ENCODE results near the gene XRRA1.
"Not testable (repeated sequence)": the region's sequence is repeated elsewhere in the genome, so short reads cannot be mapped to it uniquely, and the experiment has no call there.

XRRA1 gene

DNA sequence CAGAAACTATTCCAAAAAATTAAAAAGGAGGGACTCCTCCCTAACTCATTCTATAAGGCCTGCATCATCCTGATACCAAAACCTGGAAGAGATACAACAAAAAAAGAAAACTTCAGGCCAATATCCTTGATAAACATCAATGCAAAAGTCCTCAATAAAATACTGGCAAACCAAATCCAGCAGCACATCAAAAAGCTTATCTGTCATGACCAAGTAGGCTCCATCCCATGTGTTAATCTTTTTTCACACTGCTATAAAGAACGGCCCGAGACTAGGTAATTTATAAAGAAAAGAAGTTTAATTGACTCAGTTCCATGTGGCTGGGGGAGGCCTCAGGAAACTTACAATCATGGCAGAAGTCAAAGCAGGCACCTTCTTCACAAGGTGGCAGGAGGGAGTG lies 123.3 kb downstream of the XRRA1 start:
- H3K4me1 ChIP-seq (ENCODE audit: control insufficient read depth, low read depth, low read length); H3K9ac ChIP-seq (ENCODE audit: low read length); H3K27ac ChIP-seq (ENCODE audit: low read length); H3K27me3 ChIP-seq (ENCODE audit: control insufficient read depth, insufficient read depth, low read length); H3K36me3 ChIP-seq (ENCODE audit: control insufficient read depth, low read depth, low read length); H3K4me3 ChIP-seq (ENCODE audit: low read length): not testable (repeated sequence)
- peaks cover 20% of the 10 kb centered on the region for H3K9me3 ChIP-seq (ENCODE audit: control insufficient read depth, low read depth, low read length)

DNA sequence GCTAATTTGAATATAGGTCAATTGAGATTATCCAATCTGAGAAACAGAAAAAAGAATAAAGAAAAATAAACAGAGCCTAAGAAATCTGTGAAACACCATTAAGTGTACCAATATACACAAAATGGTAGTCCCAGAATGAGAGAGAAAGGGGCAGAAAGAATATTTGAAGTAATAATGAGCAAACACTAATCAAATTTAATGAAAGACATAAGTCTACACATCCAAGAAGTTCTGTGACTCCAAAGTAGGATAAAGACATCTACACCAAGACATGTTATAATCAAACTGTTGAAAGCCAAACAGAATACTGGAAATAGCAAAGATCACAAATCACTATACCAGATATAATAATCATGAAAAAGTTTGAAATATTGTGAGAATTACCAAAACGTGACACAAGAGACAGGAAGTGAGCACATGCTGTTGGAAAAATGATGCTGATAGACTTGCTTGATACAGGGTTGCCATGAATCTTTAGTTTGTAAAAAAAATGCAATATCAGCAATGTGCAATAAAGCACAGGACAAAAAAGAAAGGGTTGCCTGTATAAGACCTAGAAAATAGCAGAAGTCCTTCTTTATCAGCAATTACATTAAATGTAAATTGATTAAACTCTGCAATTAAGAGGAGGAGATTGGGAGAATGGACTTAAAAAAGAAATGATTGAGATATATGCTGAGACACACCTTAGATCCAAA lies 124.5 kb downstream of the XRRA1 start:
- Histone ChIP-seq H3K4me1 (ENCODE audit: control insufficient read depth, low read depth, low read length) (no peaks in the 10 kb centered on the region), H3K9me3 (ENCODE audit: control insufficient read depth, low read depth, low read length) (peaks cover 20% of the 10 kb centered on the region), H3K9ac (ENCODE audit: low read length) (no peak overlapping the region), H3K36me3 (ENCODE audit: control insufficient read depth, low read depth, low read length) (no peaks in the 10 kb centered on the region), H3K27ac (ENCODE audit: low read length) (no peak overlapping the region), H3K27me3 (ENCODE audit: control insufficient read depth, insufficient read depth, low read length) (no peaks in the 10 kb centered on the region), H3K4me3 (ENCODE audit: low read length) (no peak overlapping the region)

DNA sequence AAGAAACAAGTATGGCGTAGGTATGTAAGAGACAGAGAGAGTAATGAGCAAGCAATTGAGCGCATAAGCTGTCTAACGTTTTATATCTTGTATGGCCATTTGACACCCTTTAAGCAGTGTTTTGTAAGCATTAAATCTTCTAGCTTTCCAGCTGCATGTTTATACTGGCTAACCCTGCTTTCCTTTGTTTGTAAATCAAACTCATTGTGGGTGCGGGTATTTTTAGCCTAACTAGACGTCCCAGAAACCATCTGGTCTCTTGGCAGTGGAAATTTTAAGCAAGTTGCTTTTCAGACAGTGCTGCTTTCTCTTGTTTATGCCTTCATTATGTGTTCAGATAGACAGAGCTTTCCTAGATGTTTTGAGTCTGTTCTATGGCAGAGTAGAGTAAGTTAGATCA lies 126.7 kb downstream of the XRRA1 start:
- Histone ChIP-seq H3K27me3 (ENCODE audit: control insufficient read depth, insufficient read depth, low read length) (no peaks in the 10 kb centered on the region), H3K36me3 (ENCODE audit: control insufficient read depth, low read depth, low read length) (peaks cover 3% of the 10 kb centered on the region), H3K4me3 (ENCODE audit: low read length) (no peak overlapping the region), H3K4me1 (ENCODE audit: control insufficient read depth, low read depth, low read length) (no peaks in the 10 kb centered on the region), H3K27ac (ENCODE audit: low read length) (no peak overlapping the region), H3K9ac (ENCODE audit: low read length) (no peak overlapping the region), H3K9me3 (ENCODE audit: control insufficient read depth, low read depth, low read length) (peaks cover 20% of the 10 kb centered on the region)

DNA sequence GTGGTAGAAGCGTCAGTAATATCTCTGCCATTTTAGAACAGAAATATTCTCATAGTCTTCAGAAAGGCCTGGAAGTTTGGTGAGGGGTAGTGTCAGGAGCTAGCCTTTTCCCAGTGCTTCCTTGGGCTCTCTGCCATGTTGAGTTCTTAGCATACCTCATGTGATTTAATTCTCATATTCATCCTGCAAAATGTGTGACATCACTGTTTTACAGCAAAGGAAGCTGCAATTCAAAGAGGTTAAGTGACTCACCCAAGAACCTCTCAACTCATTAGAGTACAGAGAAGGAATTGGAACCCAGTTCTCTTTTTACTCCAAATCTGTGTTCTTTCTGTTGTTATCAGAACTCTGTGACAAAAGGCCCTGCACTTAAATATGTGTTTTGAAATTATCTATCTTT lies 128.1 kb downstream of the XRRA1 start:
- Histone ChIP-seq H3K9me3 (ENCODE audit: control insufficient read depth, low read depth, low read length) (peaks cover 8% of the 10 kb centered on the region), H3K4me3 (ENCODE audit: low read length) (no peak overlapping the region), H3K27me3 (ENCODE audit: control insufficient read depth, insufficient read depth, low read length) (no peaks in the 10 kb centered on the region), H3K4me1 (ENCODE audit: control insufficient read depth, low read depth, low read length) (no peaks in the 10 kb centered on the region), H3K36me3 (ENCODE audit: control insufficient read depth, low read depth, low read length) (peaks cover 3% of the 10 kb centered on the region), H3K9ac (ENCODE audit: low read length) (no peak overlapping the region), H3K27ac (ENCODE audit: low read length) (no peak overlapping the region)

DNA sequence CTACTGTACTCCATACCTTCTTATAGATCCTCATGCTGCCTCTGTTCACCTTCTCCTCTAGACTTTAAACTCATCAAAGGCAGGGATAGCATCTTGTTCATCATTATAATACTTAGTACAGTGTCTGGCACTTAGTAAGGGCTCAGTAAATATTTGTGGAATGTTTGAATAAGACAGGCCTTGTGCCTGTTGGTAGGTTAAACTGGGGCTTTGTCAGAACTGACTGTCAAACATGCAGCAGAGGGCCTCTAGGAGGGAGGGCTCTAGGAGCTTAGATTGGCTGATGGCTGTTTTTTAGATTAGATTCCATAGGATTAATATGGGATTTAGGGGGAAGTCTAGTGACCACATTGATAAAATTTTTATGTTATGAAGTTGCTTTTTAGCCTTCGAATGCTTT lies 129.5 kb downstream of the XRRA1 start:
- Histone ChIP-seq H3K36me3 (ENCODE audit: control insufficient read depth, low read depth, low read length) (peaks cover 3% of the 10 kb centered on the region), H3K27me3 (ENCODE audit: control insufficient read depth, insufficient read depth, low read length) (no peaks in the 10 kb centered on the region), H3K27ac (ENCODE audit: low read length) (no peak overlapping the region), H3K9me3 (ENCODE audit: control insufficient read depth, low read depth, low read length) (peaks cover 8% of the 10 kb centered on the region), H3K4me1 (ENCODE audit: control insufficient read depth, low read depth, low read length) (no peaks in the 10 kb centered on the region), H3K9ac (ENCODE audit: low read length) (no peak overlapping the region), H3K4me3 (ENCODE audit: low read length) (no peak overlapping the region)

DNA sequence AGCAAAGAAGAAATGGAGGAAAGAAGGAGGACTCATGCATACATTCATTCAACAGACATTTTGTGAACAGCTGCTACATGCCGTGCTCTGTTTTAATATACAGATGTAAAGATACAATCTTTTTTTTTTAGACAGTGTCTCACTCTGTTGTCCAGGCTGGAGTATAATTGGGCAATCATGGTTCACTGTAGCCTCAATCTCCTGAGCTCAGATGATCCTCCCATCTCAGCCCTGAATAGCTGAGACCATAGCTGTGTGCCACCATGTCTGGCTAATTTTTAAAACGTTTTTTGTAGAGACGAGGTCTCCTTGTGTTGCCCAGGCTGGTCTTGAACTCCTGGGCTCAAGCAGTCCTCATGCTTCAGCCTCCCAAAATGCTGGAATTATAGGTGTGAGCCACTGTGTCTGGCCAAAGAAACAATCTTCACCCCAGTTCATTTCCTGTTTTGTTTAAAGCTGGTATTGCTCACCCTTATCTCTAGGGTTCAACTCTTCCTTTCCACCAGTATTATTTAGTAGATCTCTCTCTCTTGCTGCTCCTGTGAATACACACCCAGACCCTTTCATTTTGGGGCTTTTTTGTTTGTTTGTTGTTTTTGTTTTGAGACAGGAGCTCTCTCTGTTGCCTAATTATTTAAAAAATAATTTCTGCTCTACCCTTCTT lies 130.5 kb downstream of the XRRA1 start:
- Histone ChIP-seq H3K27ac (ENCODE audit: low read length) (no peak overlapping the region), H3K36me3 (ENCODE audit: control insufficient read depth, low read depth, low read length) (peaks cover 3% of the 10 kb centered on the region), H3K27me3 (ENCODE audit: control insufficient read depth, insufficient read depth, low read length) (no peaks in the 10 kb centered on the region), H3K4me1 (ENCODE audit: control insufficient read depth, low read depth, low read length) (no peaks in the 10 kb centered on the region), H3K9ac (ENCODE audit: low read length) (no peak overlapping the region), H3K4me3 (ENCODE audit: low read length) (no peak overlapping the region), H3K9me3 (ENCODE audit: control insufficient read depth, low read depth, low read length) (peaks cover 3% of the 10 kb centered on the region)

DNA sequence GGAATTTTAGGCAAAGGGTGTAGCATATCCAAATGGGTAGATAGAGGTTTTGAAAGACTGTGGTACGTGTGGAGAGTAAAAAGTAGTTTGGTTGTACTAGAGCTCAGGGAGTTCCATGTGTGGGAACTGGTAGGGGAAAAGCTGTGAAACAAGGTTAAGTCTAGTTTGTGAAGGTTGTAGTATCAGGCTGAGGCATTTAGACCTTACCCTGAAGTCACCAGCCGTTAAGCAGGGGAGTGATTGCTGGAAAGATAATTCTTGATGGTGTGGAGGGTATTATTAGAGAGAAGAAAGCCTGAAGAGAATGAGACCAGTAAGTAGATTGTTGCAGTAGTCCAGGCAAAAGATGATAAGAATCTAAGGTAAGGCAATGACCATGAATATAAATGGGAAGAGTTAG lies 132.2 kb downstream of the XRRA1 start:
- Histone ChIP-seq H3K27me3 (ENCODE audit: control insufficient read depth, insufficient read depth, low read length) (no peaks in the 10 kb centered on the region), H3K4me1 (ENCODE audit: control insufficient read depth, low read depth, low read length) (no peaks in the 10 kb centered on the region), H3K27ac (ENCODE audit: low read length) (no peak overlapping the region), H3K36me3 (ENCODE audit: control insufficient read depth, low read depth, low read length) (peaks cover 8% of the 10 kb centered on the region), H3K9me3 (ENCODE audit: control insufficient read depth, low read depth, low read length) (no peaks in the 10 kb centered on the region), H3K9ac (ENCODE audit: low read length) (no peak overlapping the region), H3K4me3 (ENCODE audit: low read length) (no peak overlapping the region)

DNA sequence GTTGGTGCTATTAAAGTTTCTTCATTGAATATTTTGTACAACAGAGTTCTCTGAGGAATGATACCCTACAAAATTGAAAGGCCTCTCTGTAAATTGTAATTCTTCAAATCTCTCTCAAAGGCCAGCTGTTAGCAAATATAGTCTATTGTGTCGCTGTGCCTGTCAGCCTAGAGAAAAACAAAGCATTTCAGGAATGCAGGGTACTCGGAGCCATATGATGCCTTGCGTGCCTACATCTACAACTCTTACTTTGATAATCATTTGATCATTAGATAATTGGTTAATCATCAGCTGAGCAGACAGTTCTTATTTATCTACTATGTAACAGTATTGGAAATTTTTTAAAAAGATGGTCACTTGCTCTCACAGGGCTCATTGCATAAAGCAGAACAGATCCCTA lies 132.9 kb downstream of the XRRA1 start:
- no peak overlapping the region for H3K27ac ChIP-seq (ENCODE audit: low read length)
- no peak overlapping the region for H3K4me3 ChIP-seq (ENCODE audit: low read length)
- no peaks in the 10 kb centered on the region for H3K27me3 ChIP-seq (ENCODE audit: control insufficient read depth, insufficient read depth, low read length)
- no peaks in the 10 kb centered on the region for H3K4me1 ChIP-seq (ENCODE audit: control insufficient read depth, low read depth, low read length)
- H3K9ac ChIP-seq (ENCODE audit: low read length): no peak overlapping the region
- H3K36me3 ChIP-seq (ENCODE audit: control insufficient read depth, low read depth, low read length): peaks cover 8% of the 10 kb centered on the region
- H3K9me3 ChIP-seq (ENCODE audit: control insufficient read depth, low read depth, low read length): no peaks in the 10 kb centered on the region

DNA sequence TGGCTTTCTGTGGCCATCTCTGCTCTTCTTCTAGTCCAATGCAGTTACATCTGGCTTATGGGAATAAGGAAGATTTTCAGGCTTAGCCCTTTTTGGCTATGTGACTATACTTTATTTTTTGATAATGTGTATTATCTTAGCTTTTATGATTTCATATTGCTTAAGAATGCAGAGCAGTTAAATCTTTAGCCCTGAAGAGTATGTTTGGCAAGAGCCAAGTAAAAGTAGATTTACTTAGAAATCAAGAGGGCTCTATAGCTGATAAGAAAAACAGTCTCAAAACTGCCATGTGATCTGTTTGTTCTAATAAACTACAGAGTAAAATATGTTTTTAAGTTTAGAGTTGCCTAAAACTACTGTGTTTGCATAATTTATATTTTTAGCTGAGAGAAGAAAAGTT lies 139.1 kb downstream of the XRRA1 start:
- peaks cover 10% of the 10 kb centered on the region for H3K36me3 ChIP-seq (ENCODE audit: control insufficient read depth, low read depth, low read length)
- no peak overlapping the region for H3K4me3 ChIP-seq (ENCODE audit: low read length)
- no peak overlapping the region for H3K9ac ChIP-seq (ENCODE audit: low read length)
- H3K27ac ChIP-seq (ENCODE audit: low read length): no peak overlapping the region
- H3K4me1 ChIP-seq (ENCODE audit: control insufficient read depth, low read depth, low read length): no peaks in the 10 kb centered on the region
- no peaks in the 10 kb centered on the region for H3K27me3 ChIP-seq (ENCODE audit: control insufficient read depth, insufficient read depth, low read length)
- no peaks in the 10 kb centered on the region for H3K9me3 ChIP-seq (ENCODE audit: control insufficient read depth, low read depth, low read length)

DNA sequence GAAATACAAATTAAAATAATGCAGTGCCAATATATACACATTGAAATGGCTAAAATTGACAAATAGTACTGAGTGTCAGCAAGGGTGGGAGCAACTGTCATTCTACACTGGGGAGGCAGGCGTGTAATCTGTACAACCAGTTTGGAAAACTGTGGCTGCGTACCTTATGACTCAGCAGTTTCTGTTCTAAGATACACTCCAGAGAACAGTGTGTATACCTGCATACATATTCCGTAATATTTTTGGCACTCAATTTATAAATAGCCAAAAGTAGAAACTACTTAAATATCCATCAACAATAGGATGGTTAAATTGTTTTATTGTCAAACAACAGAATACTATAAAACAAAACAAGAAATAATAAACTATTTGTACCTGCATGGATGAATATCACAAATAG lies 142.6 kb downstream of the XRRA1 start:
- H3K4me3 ChIP-seq (ENCODE audit: low read length): no peak overlapping the region
- H3K9me3 ChIP-seq (ENCODE audit: control insufficient read depth, low read depth, low read length): no peaks in the 10 kb centered on the region
- no peak overlapping the region for H3K27ac ChIP-seq (ENCODE audit: low read length)
- peaks cover 5% of the 10 kb centered on the region for H3K36me3 ChIP-seq (ENCODE audit: control insufficient read depth, low read depth, low read length)
- no peaks in the 10 kb centered on the region for H3K4me1 ChIP-seq (ENCODE audit: control insufficient read depth, low read depth, low read length)
- no peak overlapping the region for H3K9ac ChIP-seq (ENCODE audit: low read length)
- H3K27me3 ChIP-seq (ENCODE audit: control insufficient read depth, insufficient read depth, low read length): no peaks in the 10 kb centered on the region

DNA sequence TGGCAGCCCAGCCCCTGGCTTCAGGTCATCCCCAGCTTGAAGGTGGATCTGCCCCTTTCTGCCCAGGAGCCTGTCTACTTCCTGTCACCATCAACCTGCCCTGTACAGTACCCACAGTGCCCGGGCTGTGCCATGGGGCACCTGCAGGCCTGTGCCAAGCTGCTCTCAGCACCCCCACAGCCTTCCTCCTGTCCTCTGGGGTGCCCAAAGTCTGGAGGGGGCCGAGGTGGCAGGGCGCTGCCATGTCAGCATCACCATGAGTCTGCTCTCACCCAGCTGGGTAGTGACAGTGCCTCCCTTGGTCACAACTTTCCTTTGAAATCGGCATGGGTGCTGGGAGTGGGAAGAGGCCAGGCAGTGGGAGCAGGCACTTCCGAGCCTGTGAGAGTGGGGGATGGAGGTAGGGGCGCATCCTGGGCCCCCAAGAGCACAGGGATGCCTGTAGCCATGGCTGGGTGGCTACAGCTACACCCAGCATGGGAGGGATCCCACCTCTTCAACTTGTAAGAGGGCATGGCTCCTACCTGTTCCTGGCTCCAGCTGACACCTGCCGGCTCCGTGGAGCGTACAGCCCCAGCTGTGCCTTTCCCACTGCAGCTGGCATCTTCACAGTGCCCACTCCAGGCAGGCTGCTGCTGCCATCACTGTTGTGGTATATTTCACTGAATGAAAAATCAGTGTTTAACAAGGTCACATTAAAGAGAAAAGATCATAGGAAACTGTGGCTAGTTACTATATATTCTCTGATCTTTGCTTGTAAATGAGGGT lies 157.4 kb downstream of the XRRA1 start:
- no peaks in the 10 kb centered on the region for H3K9me3 ChIP-seq (ENCODE audit: control insufficient read depth, low read depth, low read length)
- no peak overlapping the region for H3K27ac ChIP-seq (ENCODE audit: low read length)
- no peak overlapping the region for H3K4me3 ChIP-seq (ENCODE audit: low read length)
- H3K4me1 ChIP-seq (ENCODE audit: control insufficient read depth, low read depth, low read length): no peaks in the 10 kb centered on the region
- no peak overlapping the region for H3K9ac ChIP-seq (ENCODE audit: low read length)
- H3K27me3 ChIP-seq (ENCODE audit: control insufficient read depth, insufficient read depth, low read length): no peaks in the 10 kb centered on the region
- H3K36me3 ChIP-seq (ENCODE audit: control insufficient read depth, low read depth, low read length): peaks cover 22% of the 10 kb centered on the region
